DMS 273 treated with DMSO at 0.1 percent for 48 hours (cell line): ENCODE results near the gene SMAP2.

Source experiments
- DNase-seq: peaks from one replicate; lab custom pipeline; 2025; lab: John Stamatoyannopoulos, UW

The SMAP2 gene

GRCh38 chr1:40421431-40422384, 48.2 kb downstream of the SMAP2 start:
- no peak for DNase-seq

DNA sequence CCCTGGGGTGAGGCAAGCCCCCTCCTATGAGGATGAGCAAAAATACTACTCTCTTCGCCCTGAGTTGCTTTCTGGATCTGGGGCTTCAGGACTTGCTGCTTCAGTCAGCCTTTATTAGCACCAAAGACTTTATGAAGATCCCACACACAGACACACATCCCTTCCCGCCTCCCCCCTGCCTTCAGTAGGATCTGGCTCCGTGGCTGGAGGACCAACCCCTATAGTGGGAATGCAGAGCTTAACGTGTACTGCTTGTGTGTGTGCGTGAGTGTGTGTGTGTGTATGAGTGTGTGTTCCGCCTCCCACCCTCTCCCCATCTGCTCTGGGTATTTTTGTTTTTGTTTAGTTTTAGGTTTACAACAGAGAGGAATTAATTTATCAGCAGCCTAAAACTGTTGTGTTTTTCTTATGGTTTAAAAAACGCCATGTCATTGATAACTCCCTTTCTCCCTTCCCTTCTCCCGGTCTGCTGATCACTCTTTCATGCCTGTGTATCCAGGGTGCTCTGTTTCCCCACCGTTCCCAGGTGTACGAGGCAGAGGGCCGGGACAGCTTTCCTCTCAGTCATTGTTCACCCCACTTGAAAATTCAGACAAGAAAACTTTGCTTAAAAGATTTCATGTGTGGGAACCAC, 49.2 kb downstream of the SMAP2 start:
- DNase-seq = no peak

GRCh38 chr1:40423264-40423642, 49.7 kb downstream of the SMAP2 start:
- no peak for DNase-seq

DNA sequence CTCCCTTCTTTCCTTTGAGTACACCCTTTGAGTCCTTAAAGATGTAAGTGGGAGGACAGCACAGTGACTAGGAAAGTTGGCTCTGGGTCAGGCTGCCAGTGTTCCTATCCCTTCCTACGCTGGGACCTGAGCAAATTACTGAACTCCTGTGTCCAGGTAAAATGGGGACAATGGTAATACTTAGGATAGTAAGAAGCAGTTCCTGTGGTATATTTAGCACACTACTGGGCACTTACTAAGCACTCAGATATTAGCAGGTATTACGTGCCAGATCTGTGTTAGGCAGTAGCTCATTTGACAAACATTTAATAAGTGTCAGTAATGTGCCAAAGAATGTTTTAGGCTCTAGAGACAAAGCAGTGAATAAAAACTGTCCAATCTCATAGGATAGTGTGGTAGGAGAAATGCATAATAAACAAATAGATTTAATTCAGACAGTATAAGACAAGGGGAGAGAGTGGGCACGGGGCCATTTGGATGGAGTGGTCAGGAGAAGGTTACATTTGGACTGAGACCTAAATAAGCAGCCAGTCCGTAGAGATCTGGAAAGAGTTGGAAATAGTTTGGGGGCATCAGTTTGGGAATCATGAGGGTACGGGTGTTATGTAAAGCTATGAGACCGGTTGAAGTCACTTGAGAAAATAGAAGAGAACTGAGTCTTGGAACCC, 50.6 kb downstream of the SMAP2 start:
- no peak for DNase-seq

- DNase-seq = no peak
These were observed 51.7 kb downstream of the SMAP2 start for GRCh38 chr1:40425198-40425597.

- DNase-seq = no peak
These were observed 57.9 kb downstream of the SMAP2 start for GRCh38 chr1:40431385-40431784.

- DNase-seq = no peak
These were observed 59.3 kb downstream of the SMAP2 start for GRCh38 chr1:40432644-40433390.

- DNase-seq = no peak
These were observed 61.9 kb downstream of the SMAP2 start for GRCh38 chr1:40435471-40435870.

DNA sequence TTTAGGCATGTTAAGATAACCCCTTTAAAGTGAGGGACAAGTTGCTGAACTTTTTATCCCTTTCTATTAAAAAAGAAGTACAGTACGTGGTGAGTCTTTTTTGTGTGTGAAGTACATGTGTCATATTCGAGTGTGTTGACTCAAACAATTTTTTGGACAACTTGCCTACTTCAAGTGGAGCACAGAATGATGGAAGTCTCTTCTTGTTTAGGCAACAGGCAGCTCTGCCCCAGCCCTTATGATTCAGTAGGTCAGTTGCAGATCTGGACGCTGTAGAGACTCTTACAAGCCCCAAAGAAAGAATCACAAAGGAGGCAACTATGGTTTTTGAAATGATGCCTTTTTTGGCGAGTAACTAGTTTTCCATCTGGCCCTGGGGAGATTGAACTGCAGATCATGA, 62.3 kb downstream of the SMAP2 start:
- no peak for DNase-seq

- DNase-seq = peak; percentile 90
These were observed 65.0 kb downstream of the SMAP2 start for GRCh38 chr1:40438391-40439015.

DNA sequence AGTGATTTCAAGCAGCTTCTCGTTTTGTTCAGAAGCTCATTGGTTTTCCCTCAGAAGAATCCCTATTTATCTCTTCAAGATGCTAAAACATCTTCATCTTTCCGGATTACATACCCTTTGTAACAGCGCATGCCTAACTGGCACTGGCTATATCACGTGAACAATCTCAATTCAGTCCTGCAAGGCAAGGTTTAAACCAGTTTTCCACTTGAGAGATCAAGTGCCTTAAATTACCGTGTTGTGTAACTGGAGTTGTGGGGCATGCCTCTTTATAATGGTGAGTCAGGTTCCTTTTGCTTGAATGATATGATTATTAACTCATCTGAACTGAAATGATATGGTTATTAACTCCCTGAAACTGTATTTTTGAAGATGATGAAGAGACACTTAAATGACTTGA, 65.7 kb downstream of the SMAP2 start:
- no peak for DNase-seq

DNA sequence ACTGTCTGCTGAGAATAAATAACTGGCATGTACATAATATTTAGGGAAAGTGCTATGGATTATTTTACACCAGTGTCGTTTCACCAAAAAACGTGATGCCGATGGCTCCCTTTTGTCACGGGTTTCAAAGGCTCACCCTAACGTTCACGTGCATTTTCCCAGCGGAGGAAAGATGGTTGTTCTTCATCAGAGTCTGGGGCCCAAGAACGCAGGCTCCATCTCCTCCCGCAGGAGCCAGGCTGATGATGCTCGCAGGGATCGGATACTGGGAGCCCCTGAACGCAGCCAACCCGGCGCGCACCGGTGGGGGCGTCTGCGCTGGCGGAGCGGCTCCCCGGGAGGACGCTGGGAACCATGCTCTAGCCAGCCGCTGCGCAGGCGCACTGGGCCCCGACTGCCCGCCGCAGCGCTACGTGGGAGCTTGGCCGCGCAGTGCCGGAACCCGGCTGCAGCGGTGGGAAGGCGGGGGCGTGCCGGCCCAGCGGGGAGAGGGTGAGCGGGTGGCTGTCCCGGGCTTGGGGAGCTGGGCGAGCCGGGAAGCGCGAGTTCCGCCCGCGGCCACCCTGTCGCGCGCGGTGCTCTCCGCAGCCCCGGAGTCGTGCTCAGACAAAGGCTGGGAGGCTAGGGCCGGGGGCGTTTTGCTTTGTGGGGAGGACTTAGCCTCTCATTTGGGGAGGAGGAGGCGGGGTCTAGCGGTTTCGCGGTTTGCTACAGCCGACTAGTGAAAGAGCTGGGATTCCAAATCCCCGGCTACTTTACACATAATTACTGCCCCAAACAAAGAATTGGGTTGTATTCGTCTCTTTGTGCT, 76.4 kb downstream of the SMAP2 start, which contains the start of gene ZFP69B:
ZFP69B (plus strand) TSS at position 793 of the 811 bp plus-strand sequence. CDS start 486 bp downstream, outside the sequence.
- DNase-seq = peak; percentile 100

DNA sequence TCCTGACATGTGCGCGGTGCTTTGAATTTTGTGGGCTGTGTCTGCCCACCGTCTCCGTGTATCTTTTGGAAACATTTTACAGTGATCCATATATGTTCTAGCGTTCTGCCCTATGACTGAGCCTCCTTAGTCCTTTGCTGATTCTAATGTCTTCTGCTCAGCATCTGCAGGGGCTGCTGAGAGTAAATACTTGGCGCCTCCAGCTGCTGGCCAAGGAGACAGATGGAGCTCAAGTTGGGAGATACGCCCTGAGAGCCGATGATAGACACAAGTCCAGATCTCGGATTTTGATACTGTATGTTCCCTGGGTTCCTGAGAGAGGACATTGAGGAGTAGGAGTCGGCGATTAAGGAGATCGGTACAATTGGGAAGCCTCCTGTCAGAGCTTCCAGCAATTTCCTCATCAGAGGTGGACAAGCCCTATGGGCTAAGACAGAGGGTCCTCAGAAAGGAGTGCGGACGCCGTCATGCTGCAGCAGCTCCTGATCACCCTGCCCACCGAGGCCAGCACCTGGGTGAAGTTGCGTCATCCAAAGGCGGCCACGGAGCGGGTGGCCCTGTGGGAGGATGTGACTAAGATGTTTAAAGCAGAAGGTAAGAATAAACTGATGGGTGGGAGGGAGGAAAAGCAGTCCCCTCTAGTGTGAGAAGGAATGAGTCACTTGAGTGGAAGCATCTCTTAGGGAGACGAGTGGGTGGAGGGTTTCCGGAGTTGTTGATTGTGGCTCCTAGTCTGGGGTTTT, 77.1 kb downstream of the SMAP2 start:
- DNase-seq = peak; percentile 100

DNA sequence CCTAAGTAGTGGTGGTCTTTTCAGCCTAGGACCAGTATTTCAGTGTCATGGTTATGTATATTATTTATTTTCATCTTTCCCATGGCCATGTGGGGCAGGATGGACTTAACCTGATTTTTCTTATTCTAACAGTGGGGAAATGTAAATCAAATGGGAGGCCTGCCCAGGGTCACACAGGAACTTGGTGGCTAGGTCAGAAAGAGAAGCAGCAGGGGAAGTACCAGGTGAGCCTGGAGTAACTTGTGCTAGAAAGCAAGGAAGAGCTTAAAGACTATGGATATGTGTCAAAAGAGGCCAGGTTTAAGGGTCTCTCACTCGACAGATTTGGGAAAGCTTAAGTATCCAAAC, 77.7 kb downstream of the SMAP2 start:
- no peak for DNase-seq

DNA sequence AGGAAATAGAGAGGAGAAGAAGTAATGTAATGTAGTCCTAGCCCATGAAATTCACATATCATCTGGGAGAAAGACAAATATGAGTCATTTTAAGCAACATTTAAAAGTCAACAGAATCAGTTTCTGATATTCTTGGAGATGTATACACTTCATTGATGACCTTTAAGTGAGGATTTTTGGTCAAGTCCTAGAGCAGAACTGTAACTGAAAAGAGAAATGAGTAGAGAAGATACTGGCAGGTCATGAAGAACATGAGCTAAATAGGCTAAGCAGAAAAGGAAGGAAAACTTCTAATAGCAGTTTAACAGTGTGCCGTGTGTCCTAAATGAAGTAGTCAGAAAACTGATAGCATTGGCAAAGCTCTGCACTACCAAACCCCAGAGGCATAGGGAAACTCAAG, 81.3 kb downstream of the SMAP2 start:
- no peak for DNase-seq

DNA sequence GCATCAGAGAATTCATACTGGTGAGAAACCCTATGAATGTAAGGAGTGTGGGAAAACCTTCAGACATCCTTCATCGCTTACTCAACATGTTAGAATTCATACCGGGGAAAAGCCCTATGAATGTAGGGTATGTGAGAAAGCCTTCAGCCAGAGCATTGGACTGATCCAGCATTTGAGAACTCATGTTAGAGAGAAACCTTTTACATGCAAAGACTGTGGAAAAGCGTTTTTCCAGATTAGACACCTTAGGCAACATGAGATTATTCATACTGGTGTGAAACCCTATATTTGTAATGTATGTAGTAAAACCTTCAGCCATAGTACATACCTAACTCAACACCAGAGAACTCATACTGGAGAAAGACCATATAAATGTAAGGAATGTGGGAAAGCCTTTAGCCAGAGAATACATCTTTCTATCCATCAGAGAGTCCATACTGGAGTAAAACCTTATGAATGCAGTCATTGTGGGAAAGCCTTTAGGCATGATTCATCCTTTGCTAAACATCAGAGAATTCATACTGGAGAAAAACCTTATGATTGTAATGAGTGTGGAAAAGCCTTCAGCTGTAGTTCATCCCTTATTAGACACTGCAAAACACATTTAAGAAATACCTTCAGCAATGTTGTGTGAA, 89.5 kb downstream of the SMAP2 start:
- peak; percentile 95 for DNase-seq

DNA sequence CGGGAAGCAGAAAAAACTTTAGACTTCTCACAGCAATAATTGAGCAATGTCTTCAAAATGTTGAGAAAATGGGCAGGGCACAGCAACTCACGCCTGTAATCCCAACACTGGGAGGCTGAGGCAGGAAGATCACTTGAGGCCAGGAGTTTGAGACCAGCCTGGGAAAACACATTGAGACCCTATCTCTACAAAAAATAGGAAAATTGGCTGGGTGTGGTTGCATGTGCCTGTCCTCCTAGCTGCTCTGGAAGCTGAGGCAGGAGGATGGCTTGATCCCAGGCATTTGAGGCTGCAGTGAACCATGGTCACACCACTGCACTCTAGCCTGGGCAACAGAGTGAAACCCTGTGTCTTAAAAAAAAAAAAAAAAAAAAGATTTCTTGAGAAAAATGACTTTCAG, 95.8 kb downstream of the SMAP2 start:
- no peak for DNase-seq
